HAP-1 (cell line): ENCODE measurements around the gene APOBEC3H.

ENCODE experiments used
- DNase-seq, 2 experiments: peaks; one replicate each; pipeline ENCODE4 v3.0.0-alpha.2; 2016 to 2020; ENCODE audit warnings: low spot score in 2 of 2
- H3K27me3 ChIP-seq: fragments of 250-450 bp; sonication (Bioruptor Pico); 2 replicates; pipeline ENCODE4 v1.5.1; 2020; ENCODE audit warnings: low read depth, mild to moderate bottlenecking, moderate library complexity
- H3K36me3 ChIP-seq: fragments of 250-450 bp; sonication (Bioruptor Pico); replicated peaks from 2 replicates; pipeline ENCODE4 v1.5.1; 2020; ENCODE audit warnings: mild to moderate bottlenecking
- H3K4me1 ChIP-seq: fragments of 250-450 bp; sonication (Bioruptor Pico); 2 replicates; pipeline ENCODE4 v1.5.1; 2020; ENCODE audit warnings: mild to moderate bottlenecking
- H3K4me3 ChIP-seq: fragments of 250-450 bp; sonication (Bioruptor Pico); 2 replicates; pipeline ENCODE4 v1.5.1; 2020; ENCODE audit warnings: mild to moderate bottlenecking, moderate library complexity
- H3K9me3 ChIP-seq: fragments of 250-450 bp; sonication (Bioruptor Pico); 2 replicates; pipeline ENCODE4 v1.5.1; 2020; ENCODE audit warnings: mild to moderate bottlenecking, moderate library complexity
- in situ Hi-C: fragments of 300-500 bp; cut with MboI; formaldehyde crosslinking; loops from 3 replicates; pipeline ENCODE4 v1.14.3; 2020; ENCODE audit warnings: low sequenced_read_pairs, inconsistent platforms, mixed read lengths

The APOBEC3H gene

DNA sequence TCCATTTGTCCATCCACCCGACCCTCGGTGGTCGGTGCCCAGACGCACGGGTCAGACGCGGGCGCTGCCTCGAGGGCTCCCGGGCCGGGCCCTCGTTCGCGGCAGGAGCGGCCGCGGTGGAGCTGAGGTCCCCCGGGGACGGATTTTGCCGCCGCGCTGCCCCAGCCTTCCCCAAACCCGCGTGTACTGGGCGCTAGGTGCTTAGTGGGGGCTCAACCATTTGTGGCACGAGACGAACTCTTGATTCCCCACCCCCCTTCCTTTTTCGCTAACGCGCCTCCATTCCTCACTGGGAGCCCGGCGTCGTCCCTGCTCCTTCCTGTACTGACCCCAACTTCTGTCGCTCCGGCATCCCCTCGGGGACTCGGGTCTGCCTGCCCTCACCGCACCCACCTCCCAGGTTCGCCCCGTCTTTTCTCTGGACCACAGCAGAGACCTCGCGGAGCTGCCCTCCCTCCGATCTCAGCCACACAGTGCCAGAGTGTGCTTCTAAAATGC is 56.2 kb downstream of the APOBEC3H start:
- Histone ChIP-seq H3K36me3 (no peaks in the 10 kb centered on the region), H3K9me3 (peaks cover 5% of the 10 kb centered on the region), H3K4me3 (peak overlapping the region; percentile 48), H3K4me1 (peaks cover 8% of the 10 kb centered on the region; the same call in 1 of the 2 replicates), H3K27me3 (peaks cover 18% of the 10 kb centered on the region)
- DNase-seq = no peak
- in situ Hi-C loops = loop anchor here (25.0 kb wide), 1 partner anchor 884 kb away; no protein-coding TSS in a partner anchor
